GM10847 (cell line): ENCODE measurements around the gene SNTG2.

Source experiments
- POLR2A ChIP-seq: IDR thresholded peaks from 2 replicates; pipeline ENCODE4 v1.6.1; 2011; ENCODE audit not compliant: insufficient read length; ENCODE audit errors: extremely low read depth

Gene SNTG2

DNA sequence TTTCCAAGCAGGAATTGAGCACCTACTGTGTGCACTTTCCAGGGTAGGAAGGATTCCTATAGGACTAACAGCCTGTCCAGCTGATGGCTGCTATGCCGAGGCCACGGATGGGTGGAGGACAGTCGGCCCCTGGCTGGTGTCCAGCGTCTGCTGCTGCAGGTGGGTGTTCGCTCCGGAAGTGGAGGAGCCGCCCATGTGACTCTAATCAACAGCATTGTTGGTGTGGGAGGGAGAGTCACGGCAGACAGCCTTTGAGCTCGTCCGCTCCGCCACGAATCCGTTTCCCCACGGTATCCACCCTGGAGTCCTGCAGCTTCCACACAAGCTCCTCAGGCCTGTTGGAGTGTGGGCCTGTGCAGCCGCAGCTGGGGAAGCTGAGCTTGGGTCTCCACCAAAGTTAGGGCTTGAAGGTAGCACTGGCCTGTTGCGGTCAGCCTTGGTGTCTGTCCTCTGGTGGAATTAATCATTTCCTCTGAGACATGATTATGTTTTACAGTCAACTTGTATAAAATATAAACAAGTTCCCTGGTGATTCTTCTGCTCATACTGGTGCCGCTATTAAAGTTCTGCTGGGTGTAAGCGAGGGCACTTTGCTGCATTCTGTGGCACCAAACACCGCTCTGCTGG lies 276.7 kb downstream of the SNTG2 start:
- TF ChIP-seq POLR2A: no peak

DNA sequence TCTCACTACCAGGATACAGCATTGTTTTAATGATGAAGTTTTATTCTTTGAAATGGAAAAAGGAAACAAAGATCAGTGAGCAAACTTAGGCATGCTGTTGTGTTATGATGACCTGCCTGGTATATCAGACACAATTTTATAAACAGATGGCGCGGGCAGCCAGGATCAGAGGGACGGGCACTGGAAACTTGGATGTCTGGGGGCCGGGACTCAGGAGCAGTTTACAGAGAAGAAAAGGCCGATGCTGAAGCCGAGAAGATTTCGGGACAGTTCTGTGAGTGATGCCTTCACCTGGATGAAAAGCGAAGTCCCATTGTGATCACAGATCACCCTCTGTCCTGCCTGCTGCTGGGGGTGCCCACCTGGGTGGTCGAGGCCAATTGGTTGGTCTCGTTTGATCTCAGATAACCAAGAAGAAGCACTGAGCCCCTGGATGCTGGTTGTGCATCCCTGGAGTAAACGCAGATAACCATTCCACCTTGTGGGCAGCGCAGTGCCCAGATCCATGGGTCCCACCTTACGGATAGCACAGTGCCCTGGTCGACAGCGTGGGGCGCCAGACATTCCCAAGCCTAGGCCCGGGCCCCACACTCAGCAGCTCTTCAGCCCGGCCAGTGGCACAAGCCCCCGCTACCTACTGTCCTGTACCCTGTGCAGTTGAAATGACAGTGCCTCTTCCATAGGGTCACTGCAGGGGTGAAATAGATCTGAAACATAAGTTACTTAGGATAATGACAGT lies 279.7 kb downstream of the SNTG2 start:
- TF ChIP-seq POLR2A: no peak

GRCh38 chr2:1231466-1232063 lies 280.9 kb downstream of the SNTG2 start:
- no peak for TF ChIP-seq POLR2A

- TF ChIP-seq POLR2A: no peak
Observed at GRCh38 chr2:1233281-1233680, 282.6 kb downstream of the SNTG2 start.

GRCh38 chr2:1234731-1235308 lies 284.2 kb downstream of the SNTG2 start:
- no peak for TF ChIP-seq POLR2A

DNA sequence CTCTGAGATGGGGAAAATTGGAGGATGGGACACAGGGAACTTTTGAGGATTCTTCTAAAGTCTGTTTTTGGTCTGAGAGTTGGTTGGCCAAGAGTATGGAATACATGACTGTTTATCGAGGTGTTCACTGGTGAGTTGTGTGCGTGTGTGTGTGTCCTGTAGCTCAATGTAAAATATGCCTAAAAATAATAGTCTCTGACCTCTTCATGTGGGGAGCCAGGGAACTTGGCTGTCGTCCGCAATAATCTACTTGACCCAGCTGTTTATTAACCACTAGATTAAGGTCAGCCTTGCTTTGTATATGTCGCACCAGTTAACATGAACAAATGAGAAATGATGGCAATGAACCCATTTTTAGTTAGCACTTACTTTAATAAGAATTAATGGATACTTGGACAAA lies 285.2 kb downstream of the SNTG2 start:
- no peak for TF ChIP-seq POLR2A

GRCh38 chr2:1236606-1237005 lies 286.0 kb downstream of the SNTG2 start:
- TF ChIP-seq POLR2A: no peak

DNA sequence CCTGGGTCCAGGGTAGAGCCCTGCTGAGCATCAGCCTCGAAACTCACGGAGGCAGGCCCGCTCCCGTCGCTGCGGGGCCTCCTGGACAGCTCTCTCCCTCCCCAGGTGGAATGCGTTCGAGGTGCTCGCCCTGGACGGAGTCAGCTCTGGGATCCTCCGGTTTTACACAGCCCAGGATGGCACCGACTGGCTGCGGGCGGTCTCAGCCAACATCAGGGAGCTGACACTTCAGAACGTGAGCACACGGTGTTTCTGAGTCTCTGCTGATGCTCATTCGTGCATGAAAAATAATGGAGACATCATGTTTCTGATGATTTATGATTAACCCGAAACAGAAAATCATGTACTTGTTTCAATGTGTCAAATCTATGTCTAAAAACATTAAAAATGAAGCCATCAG lies 287.1 kb downstream of the SNTG2 start:
- no peak for TF ChIP-seq POLR2A

- TF ChIP-seq POLR2A: no peak
Observed at GRCh38 chr2:1238598-1239138, 288.0 kb downstream of the SNTG2 start.

DNA sequence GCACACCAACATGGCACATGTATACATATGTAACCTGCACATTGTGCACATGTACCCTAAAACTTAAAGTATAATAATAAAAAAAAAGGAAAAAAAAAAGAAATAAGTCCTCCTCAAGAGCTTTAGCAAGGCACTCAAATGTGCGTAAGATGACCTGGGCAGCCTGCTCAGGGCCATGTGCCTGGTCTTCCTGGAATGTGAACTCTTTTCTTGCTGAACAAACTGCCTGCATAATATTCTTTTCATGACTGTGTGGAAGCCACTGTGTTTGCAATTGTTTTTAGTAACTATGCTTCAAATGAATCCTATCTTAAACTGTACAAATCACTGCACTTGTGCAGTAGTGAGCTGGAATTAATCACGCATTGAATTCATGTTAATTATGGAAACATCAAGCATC lies 294.5 kb downstream of the SNTG2 start:
- TF ChIP-seq POLR2A: no peak

DNA sequence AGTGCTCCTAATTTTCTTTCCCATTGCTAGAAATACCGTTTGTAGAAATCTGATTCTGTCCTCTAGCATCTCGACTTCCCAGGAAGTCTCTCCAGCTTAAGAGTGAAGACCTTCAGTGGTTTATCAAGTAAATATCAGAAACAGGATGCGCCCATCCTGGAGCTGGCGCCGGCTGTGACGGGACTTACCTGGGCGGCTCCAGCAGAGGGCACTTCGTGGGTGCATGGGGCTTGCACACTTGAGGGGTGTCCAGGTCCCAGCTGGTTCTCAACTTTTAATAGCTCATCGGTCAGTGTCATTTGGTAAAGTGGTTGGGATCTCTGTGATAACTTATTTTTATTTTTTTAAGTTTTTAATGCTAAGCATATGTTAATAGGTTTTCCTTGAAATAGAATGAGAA lies 295.6 kb downstream of the SNTG2 start:
- TF ChIP-seq POLR2A: no peak

- no peak for TF ChIP-seq POLR2A
Observed at GRCh38 chr2:1246991-1247390, 296.3 kb downstream of the SNTG2 start.

- no peak for TF ChIP-seq POLR2A
Observed at GRCh38 chr2:1248187-1248586, 297.5 kb downstream of the SNTG2 start.

DNA sequence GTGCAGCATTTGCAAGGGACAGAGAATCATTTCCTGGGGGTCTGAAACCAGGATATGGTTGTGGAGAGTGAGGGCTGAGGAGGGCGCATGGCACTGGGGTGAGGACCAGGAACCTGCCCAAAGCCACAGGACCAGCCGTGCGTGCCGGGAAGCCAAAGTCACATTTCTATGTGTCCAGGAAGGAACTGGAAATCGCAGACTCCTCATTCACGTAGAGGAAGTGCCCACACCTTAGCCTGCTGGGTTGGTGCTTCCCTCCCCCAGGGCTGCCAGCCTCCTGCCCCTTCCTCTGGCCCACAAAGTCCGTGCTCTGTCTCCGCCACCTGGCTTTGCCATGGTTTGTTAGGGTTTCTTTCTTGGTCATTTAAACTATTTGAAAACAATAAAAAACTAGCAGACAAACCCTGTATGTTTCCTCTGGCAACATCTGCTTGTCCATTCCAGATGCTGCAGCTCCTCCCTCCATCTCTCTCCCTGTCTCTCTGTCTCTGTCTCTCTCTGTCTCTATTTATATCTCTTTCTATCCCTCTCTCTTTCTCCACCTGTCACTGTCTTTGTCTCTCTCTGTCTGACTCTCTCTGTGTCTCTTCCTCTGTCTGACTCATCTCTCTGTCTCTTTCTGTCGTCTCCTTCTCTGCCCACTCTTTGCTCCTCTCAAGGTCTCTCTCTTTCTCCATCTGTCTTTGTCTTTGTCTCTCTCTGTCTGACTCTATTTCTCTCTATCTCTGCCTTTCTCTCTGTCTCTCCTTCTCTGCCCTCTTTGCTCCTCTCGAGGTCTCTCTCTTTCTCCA lies 299.4 kb downstream of the SNTG2 start:
- TF ChIP-seq POLR2A: no peak

DNA sequence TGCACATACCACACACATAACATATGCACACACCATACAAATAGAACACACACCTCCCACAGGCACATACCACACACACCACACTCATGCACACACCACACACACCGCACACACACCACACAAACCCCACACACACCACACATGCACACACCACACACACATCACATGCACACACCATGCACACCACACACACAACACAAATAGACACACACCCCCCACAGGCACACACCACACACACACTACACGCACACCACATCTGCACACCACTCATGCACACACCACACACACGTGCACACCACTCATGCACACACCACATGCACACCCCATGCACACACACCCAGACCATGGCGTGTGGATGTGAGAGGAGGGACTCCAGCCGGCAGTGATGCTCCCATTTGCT lies 300.9 kb downstream of the SNTG2 start:
- TF ChIP-seq POLR2A: no peak
